Fibroblast of mammary gland (primary cell): ENCODE data around the gene DLK1.

ENCODE experiments used
- DNase-seq: peaks from one replicate; pipeline ENCODE4 v3.0.0-alpha.2; 2010; ENCODE audit warnings: low read depth
- H3K4me3 ChIP-seq: 2 replicates; pipeline ENCODE4 v1.5.1; 2011; ENCODE audit warnings: low read depth, mild to moderate bottlenecking, low read length, moderate library complexity; ENCODE audit not compliant: control insufficient read depth
- TF ChIP-seq, protein P1 (sequence below): conservative IDR thresholded peaks from 2 replicates; pipeline ENCODE4 v1.5.1; 2011; ENCODE audit warnings: low read depth, low read length, inconsistent platforms; ENCODE audit not compliant: control insufficient read depth, insufficient read depth

DLK1 gene

DNA sequence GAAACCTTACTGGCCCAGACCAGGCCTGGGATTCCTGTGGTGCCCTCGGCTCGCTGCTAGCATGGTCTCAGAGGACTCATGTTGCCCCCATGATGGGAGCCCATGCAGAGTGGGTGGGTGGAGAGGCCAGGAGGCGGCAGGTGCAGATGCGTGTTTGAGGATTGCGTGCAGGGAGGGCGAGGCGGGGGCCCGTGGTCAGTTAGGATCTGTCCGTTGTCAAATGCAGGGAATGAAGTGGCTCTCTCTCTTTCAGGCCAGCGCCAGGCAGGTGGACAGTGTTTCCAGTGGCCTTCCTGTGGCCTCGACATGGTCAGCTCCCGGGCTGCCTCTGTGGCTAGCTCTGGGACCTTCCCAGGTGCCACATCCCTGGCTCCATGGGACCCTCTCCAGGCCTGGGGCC is 39.3 kb upstream of the DLK1 start:
- no peak overlapping the region for H3K4me3 ChIP-seq
- TF ChIP-seq, protein P1, sequence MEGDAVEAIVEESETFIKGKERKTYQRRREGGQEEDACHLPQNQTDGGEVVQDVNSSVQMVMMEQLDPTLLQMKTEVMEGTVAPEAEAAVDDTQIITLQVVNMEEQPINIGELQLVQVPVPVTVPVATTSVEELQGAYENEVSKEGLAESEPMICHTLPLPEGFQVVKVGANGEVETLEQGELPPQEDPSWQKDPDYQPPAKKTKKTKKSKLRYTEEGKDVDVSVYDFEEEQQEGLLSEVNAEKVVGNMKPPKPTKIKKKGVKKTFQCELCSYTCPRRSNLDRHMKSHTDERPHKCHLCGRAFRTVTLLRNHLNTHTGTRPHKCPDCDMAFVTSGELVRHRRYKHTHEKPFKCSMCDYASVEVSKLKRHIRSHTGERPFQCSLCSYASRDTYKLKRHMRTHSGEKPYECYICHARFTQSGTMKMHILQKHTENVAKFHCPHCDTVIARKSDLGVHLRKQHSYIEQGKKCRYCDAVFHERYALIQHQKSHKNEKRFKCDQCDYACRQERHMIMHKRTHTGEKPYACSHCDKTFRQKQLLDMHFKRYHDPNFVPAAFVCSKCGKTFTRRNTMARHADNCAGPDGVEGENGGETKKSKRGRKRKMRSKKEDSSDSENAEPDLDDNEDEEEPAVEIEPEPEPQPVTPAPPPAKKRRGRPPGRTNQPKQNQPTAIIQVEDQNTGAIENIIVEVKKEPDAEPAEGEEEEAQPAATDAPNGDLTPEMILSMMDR = no peak
- DNase-seq = no peak

DNA sequence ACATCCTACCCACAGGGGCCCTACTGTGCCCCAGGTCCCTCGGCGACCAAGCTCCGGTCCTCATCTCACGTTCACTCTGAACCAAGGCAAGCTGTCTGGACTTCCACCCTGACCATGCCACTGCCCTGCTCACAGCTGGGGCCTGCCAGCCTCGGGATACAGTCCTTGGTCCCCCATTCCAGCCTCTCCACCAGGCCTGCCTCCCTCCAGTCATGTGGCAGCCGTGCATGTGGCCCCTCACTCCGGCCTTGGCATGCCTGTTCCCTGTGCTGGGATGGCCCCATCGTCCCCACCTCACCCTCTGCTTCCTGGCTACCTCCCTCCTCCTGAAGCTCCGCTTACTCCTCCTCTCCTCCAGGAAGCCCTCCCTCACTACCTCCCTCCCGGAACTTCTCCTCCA is 38.6 kb upstream of the DLK1 start:
- no peak for DNase-seq
- TF ChIP-seq, protein P1 = no peak

DNA sequence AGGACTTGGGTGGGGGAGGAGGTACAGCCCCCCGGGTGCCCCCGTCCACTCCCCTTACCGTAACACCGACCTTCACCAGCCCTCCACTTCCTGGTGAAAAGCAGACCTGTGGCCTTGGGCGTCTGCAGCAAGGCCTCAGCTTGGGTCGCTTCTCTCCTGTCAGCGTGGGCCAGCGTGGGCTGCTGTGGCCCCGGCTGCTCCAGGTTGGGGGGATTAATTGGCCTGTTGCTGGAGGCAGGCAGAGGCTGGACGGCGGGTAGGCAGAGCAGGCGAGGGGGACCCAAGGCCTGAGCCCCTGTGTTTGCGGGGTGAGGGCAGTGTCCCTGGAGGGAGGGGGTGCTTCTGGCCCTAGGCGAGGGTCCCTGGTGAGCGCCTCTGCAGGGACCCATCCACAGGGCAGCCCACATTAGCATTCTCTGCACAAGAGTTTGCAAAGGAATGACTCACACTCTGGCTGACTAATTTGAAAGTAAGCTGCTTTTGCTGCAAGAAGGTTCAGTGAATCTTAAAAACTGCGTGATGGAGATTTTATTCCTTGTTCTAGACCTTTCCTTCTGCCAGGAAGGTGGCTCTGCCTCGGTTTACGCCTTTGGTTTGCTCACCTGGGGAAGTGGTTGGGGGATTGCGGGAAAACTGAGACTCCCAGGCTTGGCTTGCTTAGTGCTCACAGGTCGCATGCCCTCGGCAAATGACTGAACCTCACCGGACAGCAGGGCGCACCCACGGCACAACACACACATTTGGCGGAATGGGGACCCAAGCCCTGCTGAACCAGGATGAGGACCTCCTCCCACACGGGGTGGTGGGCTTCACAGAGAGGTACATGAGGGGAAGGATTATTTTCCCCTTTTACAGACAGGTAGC is 37.9 kb upstream of the DLK1 start:
- peak; percentile 76 for DNase-seq
- H3K4me3 ChIP-seq = no peak overlapping the region
- TF ChIP-seq, protein P1 = no peak

More for the DNA sequence above, 38.6 kb upstream of the DLK1 start:
- no peak overlapping the region for H3K4me3 ChIP-seq

DNA sequence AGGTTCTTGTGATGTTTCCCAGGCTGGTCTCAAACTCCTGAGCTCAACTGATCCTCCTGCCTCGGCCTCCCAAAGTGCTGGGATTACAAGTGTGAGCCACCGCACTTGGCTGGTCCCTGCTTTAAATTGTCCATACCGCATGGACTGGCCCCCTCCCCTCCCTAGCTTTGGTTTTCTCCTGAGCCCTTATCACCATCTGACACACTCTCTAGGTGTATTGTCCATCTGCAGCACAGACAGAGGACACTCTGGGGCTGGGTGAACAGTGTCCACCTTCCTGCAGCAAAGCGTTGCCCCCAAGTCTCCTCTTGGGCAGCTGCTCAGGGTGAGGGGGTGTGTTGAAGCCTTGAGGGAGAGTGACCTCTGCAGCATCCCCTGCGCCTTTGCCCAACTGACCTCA is 36.0 kb upstream of the DLK1 start:
- H3K4me3 ChIP-seq = no peak overlapping the region

DNA sequence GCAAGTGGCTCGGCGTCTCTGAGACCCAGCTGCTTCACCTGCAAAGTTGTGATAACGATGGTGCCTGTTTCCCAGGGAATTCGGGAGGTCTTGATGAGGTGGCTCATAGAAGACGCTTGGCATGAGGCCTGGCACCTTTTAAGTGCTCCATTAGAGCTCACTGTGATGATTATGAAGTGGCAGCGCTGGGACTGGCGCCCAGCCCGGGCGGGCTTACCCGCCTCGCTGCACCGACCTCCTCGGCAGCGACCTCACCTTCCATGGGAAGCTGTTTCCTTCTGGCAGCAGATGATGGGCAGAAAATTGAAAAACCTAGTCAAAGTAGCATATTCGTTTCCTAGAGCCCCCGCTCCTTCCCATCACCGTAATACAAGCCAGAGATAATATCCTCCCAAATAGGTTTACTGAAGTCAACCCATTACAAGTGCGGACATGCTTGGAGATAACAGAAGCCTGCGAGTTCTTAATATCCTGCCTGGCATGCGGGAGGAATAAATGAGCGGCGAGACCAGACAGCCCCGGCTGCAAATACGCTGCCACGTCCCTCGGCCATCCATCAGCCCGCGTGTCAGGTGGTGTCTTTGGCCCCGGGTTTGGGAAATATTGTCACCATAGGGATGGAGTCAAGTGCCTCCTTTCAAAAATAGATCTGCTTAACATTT is 35.2 kb upstream of the DLK1 start:
- no peak overlapping the region for H3K4me3 ChIP-seq
- TF ChIP-seq, protein P1 = no peak
- no peak for DNase-seq

More for the DNA sequence above, 36.0 kb upstream of the DLK1 start:
- TF ChIP-seq, protein P1 = no peak
- no peak for DNase-seq

DNA sequence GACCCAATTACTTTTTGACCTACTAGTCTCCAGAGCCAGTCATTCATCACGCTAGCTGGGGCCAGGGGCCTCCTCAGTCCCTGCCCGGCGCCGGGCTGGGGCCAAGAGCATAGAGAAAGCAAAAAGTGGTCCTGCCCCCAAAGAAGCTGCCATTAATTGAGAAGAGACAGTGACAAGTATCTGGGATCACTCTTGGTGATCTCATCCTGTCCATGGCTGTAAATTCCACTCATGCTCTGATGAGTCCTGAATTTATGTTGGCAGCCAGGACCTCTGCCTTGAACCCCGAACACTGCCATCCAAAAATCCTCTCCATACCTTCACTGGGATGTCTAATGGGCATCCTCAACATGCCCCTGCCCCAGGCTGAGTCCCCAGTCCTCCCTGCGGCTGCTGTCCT is 34.4 kb upstream of the DLK1 start:
- TF ChIP-seq, protein P1 = no peak
- DNase-seq = no peak
- H3K4me3 ChIP-seq = no peak overlapping the region
